Smooth muscle cell (in vitro differentiated cells): ENCODE data around the gene SLC11A2. TPM values are rescaled to one million over a fixed set of nuclear protein-coding genes. Genes with fewer than 3 reads are reported as not detected.

Experiments used
- DNase-seq: peaks from one replicate; lab custom pipeline; 2025; ENCODE audit not compliant: unreplicated experiment; lab: John Stamatoyannopoulos, UW
- H2AFZ ChIP-seq: fragments of 200-600 bp; sonication (generic); 2 replicates; pipeline ENCODE4 v1.6.0; 2016; ENCODE audit warnings: antibody characterized with exemption, low read depth, mild to moderate bottlenecking
- H3F3A ChIP-seq: fragments of 200-600 bp; sonication (generic); 2 replicates; pipeline ENCODE4 v1.6.0; 2017; ENCODE audit warnings: antibody characterized with exemption, low read depth
- H3K27ac ChIP-seq: fragments of 200-600 bp; sonication (generic); 2 replicates; pipeline ENCODE4 v1.5.1; 2016; ENCODE audit warnings: low read depth, mild to moderate bottlenecking
- H3K27me3 ChIP-seq: fragments of 200-600 bp; sonication (generic); 2 replicates; pipeline ENCODE4 v1.6.1; 2016; ENCODE audit warnings: low read depth, mild to moderate bottlenecking
- H3K36me3 ChIP-seq: fragments of 200-600 bp; sonication (generic); 2 replicates; pipeline ENCODE4 v1.5.1; 2016; ENCODE audit warnings: low read depth
- H3K4me1 ChIP-seq: fragments of 200-600 bp; sonication (generic); 2 replicates; pipeline ENCODE4 v1.5.1; 2016; ENCODE audit warnings: low read depth
- H3K4me2 ChIP-seq: fragments of 200-600 bp; sonication (generic); 2 replicates; pipeline ENCODE4 v1.6.0; 2016; ENCODE audit warnings: mild to moderate bottlenecking
- H3K4me3 ChIP-seq: fragments of 200-600 bp; sonication (generic); 2 replicates; pipeline ENCODE4 v1.5.1; 2016; ENCODE audit warnings: mild to moderate bottlenecking
- H3K79me2 ChIP-seq: fragments of 200-600 bp; sonication (generic); 2 replicates; pipeline ENCODE4 v1.6.0; 2016; ENCODE audit warnings: low read depth, mild to moderate bottlenecking
- H3K9ac ChIP-seq: fragments of 200-600 bp; sonication (generic); 2 replicates; pipeline ENCODE4 v1.6.0; 2016; ENCODE audit warnings: low read depth
- H3K9me3 ChIP-seq: fragments of 200-600 bp; sonication (generic); replicated peaks from 2 replicates; pipeline ENCODE4 v1.5.1; 2016; ENCODE audit warnings: low read depth
- H4K20me1 ChIP-seq: fragments of 200-600 bp; sonication (generic); 2 replicates; pipeline ENCODE4 v1.6.0; 2016; ENCODE audit warnings: low read depth
- CTCF ChIP-seq: fragments of 200-600 bp; sonication (generic); IDR thresholded peaks from 2 replicates; pipeline ENCODE4 v1.5.1; 2017; ENCODE audit warnings: borderline replicate concordance, mild to moderate bottlenecking, antibody characterized with exemption; ENCODE audit not compliant: insufficient read depth, poor library complexity, severe bottlenecking
- WGBS: methylation state at CpG from one replicate; pipeline ENCODE4 v1.1.7; 2016; ENCODE audit warnings: low lambda C conversion rate; 5-methylcytosine and 5-hydroxymethylcytosine counted together
- polyA plus RNA-seq: library from polyadenylated mRNA; unstranded; fragments of >200 nt; fragmentation: Nextera tagmentation; extraction: Ambion mirVana; gene quantifications from 2 replicates; pipeline ENCODE4 v1.2.1, GENCODE V29; 2016
- total RNA-seq: library from RNA; depleted of rRNA; stranded (reverse); fragments of >200 nt; gene quantifications from 2 replicates; pipeline ENCODE4 v1.2.3, GENCODE V29; 2014

Gene SLC11A2
- total and polyA plus RNA-seq, 2 experiments from 2014 or later: 26.5 to 31.3 TPM

GRCh38 chr12:51051787-51052186, 25.6 kb upstream of the SLC11A2 start:
- no peaks in the 10 kb centered on the region for H3K27me3 ChIP-seq
- TF ChIP-seq CTCF: no peak
- no peaks in the 10 kb centered on the region for H4K20me1 ChIP-seq
- no peaks in the 10 kb centered on the region for H3K9me3 ChIP-seq
- no peaks in the 10 kb centered on the region for H3F3A ChIP-seq
- H3K27ac ChIP-seq: no peak overlapping the region
- no peak overlapping the region for H3K9ac ChIP-seq
- H3K4me1 ChIP-seq: peaks cover 13% of the 10 kb centered on the region
- no peak overlapping the region for H3K4me3 ChIP-seq
- H3K36me3 ChIP-seq: peaks cover 9% of the 10 kb centered on the region
- WGBS: 89% methylated on average over 4 of the region's 4 CpGs
- no peak overlapping the region for H3K4me2 ChIP-seq
- peaks cover 17% of the 10 kb centered on the region for H3K79me2 ChIP-seq
- H2AFZ ChIP-seq: no peak overlapping the region
- no peak for DNase-seq

- H3K36me3 ChIP-seq: peaks cover 3% of the 10 kb centered on the region
- peak overlapping the region; percentile 97 for H3K4me2 ChIP-seq
- no peak overlapping the region for H2AFZ ChIP-seq
- H4K20me1 ChIP-seq: no peaks in the 10 kb centered on the region
- peaks cover 13% of the 10 kb centered on the region for H3K4me1 ChIP-seq
- 97% methylated on average over 3 of the region's 3 CpGs for WGBS
- no peaks in the 10 kb centered on the region for H3F3A ChIP-seq
- H3K4me3 ChIP-seq: peak overlapping the region; percentile 86
- no peak overlapping the region for H3K9ac ChIP-seq
- peaks cover 17% of the 10 kb centered on the region for H3K79me2 ChIP-seq
- no peak overlapping the region for H3K27ac ChIP-seq
- no peaks in the 10 kb centered on the region for H3K27me3 ChIP-seq
- no peaks in the 10 kb centered on the region for H3K9me3 ChIP-seq
- no peak for TF ChIP-seq CTCF
- no peak for DNase-seq
Observed at GRCh38 chr12:51049525-51049924, 23.3 kb upstream of the SLC11A2 start.

GRCh38 chr12:51048661-51049251, 22.6 kb upstream of the SLC11A2 start:
- 49% methylated on average over 14 of the region's 14 CpGs for WGBS
- H3K79me2 ChIP-seq: peaks cover 17% of the 10 kb centered on the region
- H4K20me1 ChIP-seq: no peaks in the 10 kb centered on the region
- H3K27me3 ChIP-seq: no peaks in the 10 kb centered on the region
- no peaks in the 10 kb centered on the region for H3K9me3 ChIP-seq
- no peaks in the 10 kb centered on the region for H3F3A ChIP-seq
- peak overlapping the region; percentile 73 for H3K27ac ChIP-seq
- DNase-seq: no peak
- peak overlapping the region; percentile 82 for H3K9ac ChIP-seq
- H2AFZ ChIP-seq: peak overlapping the region; percentile 89
- no peak for TF ChIP-seq CTCF
- H3K4me1 ChIP-seq: peaks cover 13% of the 10 kb centered on the region
- H3K4me2 ChIP-seq: peak overlapping the region; percentile 97
- H3K4me3 ChIP-seq: peak overlapping the region; percentile 86
- H3K36me3 ChIP-seq: no peaks in the 10 kb centered on the region
